ENCODE results near the gene RBMS1.
"Not testable (repeated sequence)": the region's sequence is repeated elsewhere in the genome, so short reads cannot be mapped to it uniquely, and the experiment has no call there.

The RBMS1 gene

GRCh38 chr2:160434254-160434948, 59.2 kb downstream of the RBMS1 start:
- DNase-seq (ENCODE audit: low read depth in 2 of 2): no peak

- DNase-seq (ENCODE audit: low read depth in 2 of 2): no peak
Measured at GRCh38 chr2:160433466-160434140, 60.0 kb downstream of the RBMS1 start.

GRCh38 chr2:160432633-160433032, 61.0 kb downstream of the RBMS1 start:
- DNase-seq (ENCODE audit: low read depth in 2 of 2): no peak

GRCh38 chr2:160431441-160431840, 62.2 kb downstream of the RBMS1 start:
- no peak for DNase-seq (ENCODE audit: low read depth in 2 of 2)

GRCh38 chr2:160430001-160430344, 63.6 kb downstream of the RBMS1 start:
- no peak for DNase-seq (ENCODE audit: low read depth in 2 of 2)

- no peak for DNase-seq (ENCODE audit: low read depth in 2 of 2)
Measured at GRCh38 chr2:160429248-160430000, 64.2 kb downstream of the RBMS1 start.

- DNase-seq (ENCODE audit: low read depth in 2 of 2): no peak
Measured at GRCh38 chr2:160428405-160428763, 65.2 kb downstream of the RBMS1 start.

- peak; percentile 37 to 49 for DNase-seq (ENCODE audit: low read depth in 2 of 2)
Measured at GRCh38 chr2:160427629-160428404, 65.8 kb downstream of the RBMS1 start.

- no peak for DNase-seq (ENCODE audit: low read depth in 2 of 2)
Measured at GRCh38 chr2:160426604-160427003, 67.0 kb downstream of the RBMS1 start.

GRCh38 chr2:160425434-160426151, 68.0 kb downstream of the RBMS1 start:
- no peak for DNase-seq (ENCODE audit: low read depth in 2 of 2)

- DNase-seq (ENCODE audit: low read depth in 2 of 2): no peak
Measured at GRCh38 chr2:160423126-160423525, 70.5 kb downstream of the RBMS1 start.

GRCh38 chr2:160421646-160422501, 71.7 kb downstream of the RBMS1 start:
- not testable (repeated sequence) for DNase-seq (ENCODE audit: low read depth in 2 of 2)

GRCh38 chr2:160420711-160421110, 72.9 kb downstream of the RBMS1 start:
- DNase-seq (ENCODE audit: low read depth in 2 of 2): no peak

GRCh38 chr2:160419776-160420505, 73.7 kb downstream of the RBMS1 start:
- no peak for DNase-seq (ENCODE audit: low read depth in 2 of 2)

- no peak for DNase-seq (ENCODE audit: low read depth in 2 of 2)
Measured at GRCh38 chr2:160418853-160419252, 74.8 kb downstream of the RBMS1 start.

GRCh38 chr2:160418398-160418765, 75.2 kb downstream of the RBMS1 start:
- DNase-seq (ENCODE audit: low read depth in 2 of 2): no peak

- no peak for DNase-seq (ENCODE audit: low read depth in 2 of 2)
Measured at GRCh38 chr2:160417745-160418397, 75.7 kb downstream of the RBMS1 start.

- no peak for DNase-seq (ENCODE audit: low read depth in 2 of 2)
Measured at GRCh38 chr2:160415991-160416390, 77.6 kb downstream of the RBMS1 start.

GRCh38 chr2:160411955-160412354, 81.7 kb downstream of the RBMS1 start:
- DNase-seq (ENCODE audit: low read depth in 2 of 2): no peak
